Natural killer cell (primary cell): ENCODE results near the gene PNMA6F. TPM values are rescaled to one million over a fixed set of nuclear protein-coding genes. Genes with fewer than 3 reads are reported as not detected.

ENCODE experiments used
- ATAC-seq, 3 donors: fragments of 150-1000 bp in 2 of 3; fragments of 200-7000 bp in 1 of 3; cut with Tn5 transposase; 1 replicate in 1 of 3; 2 replicates in 2 of 3; pipeline ENCODE4 v1.10.0; 2021; ENCODE audit warnings: mild to moderate bottlenecking in 2 of 3, moderate library complexity in 2 of 3
- DNase-seq, 2 donors: peaks; one replicate each; pipeline versions ENCODE4 v3.0.0 to v3.0.0-alpha.2; 2013 to 2021; ENCODE audit warnings: mixed read lengths in 1 of 2
- H3K27ac ChIP-seq: one replicate; pipeline ENCODE4 v1.5.1; 2013; ENCODE audit warnings: mild to moderate bottlenecking, low read length
- H3K27me3 ChIP-seq: one replicate; pipeline ENCODE4 v1.6.1; 2013; ENCODE audit warnings: low read length; ENCODE audit not compliant: control insufficient read depth, insufficient read depth
- H3K36me3 ChIP-seq: one replicate; pipeline ENCODE4 v1.6.1; 2013; ENCODE audit warnings: low read length; ENCODE audit not compliant: control insufficient read depth, insufficient read depth
- H3K4me1 ChIP-seq: one replicate; pipeline ENCODE4 v1.6.1; 2013; ENCODE audit warnings: low read length; ENCODE audit not compliant: control insufficient read depth, insufficient read depth
- H3K4me3 ChIP-seq: one replicate; pipeline ENCODE4 v1.5.1; 2013; ENCODE audit warnings: low read length
- H3K9me3 ChIP-seq: one replicate; pipeline ENCODE4 v1.6.1; 2013; ENCODE audit warnings: low read length; ENCODE audit not compliant: control insufficient read depth, insufficient read depth
- H3K27ac Mint-ChIP-seq, 2 donors: one replicate each; pipeline ENCODE4 v1.8.0; 2022; ENCODE audit warnings: mild to moderate bottlenecking in 2 of 2, mixed read lengths in 2 of 2, moderate library complexity in 1 of 2
- H3K27me3 Mint-ChIP-seq, 2 donors: one replicate each; pipeline ENCODE4 v1.8.0; 2022; ENCODE audit warnings: low read depth in 2 of 2, mixed read lengths in 2 of 2
- H3K36me3 Mint-ChIP-seq: one replicate; pipeline ENCODE4 v1.8.0; 2022; ENCODE audit warnings: mixed read lengths
- H3K4me1 Mint-ChIP-seq, 2 donors: one replicate each; pipeline ENCODE4 v1.8.0; 2022; ENCODE audit warnings: mixed read lengths in 2 of 2
- H3K4me3 Mint-ChIP-seq: one replicate; pipeline ENCODE4 v1.8.0; 2022; ENCODE audit warnings: mild to moderate bottlenecking, moderate library complexity, mixed read lengths
- H3K9me3 Mint-ChIP-seq, 2 donors: one replicate each; pipeline ENCODE4 v1.8.0; 2022; ENCODE audit warnings: mixed read lengths in 2 of 2
- WGBS: methylation state at CpG from one replicate; pipeline ENCODE4 v1.1.7; 2013; ENCODE audit warnings: missing lambda C conversion rate; ENCODE audit not compliant: insufficient coverage; 5-methylcytosine and 5-hydroxymethylcytosine counted together
- intact Hi-C: fragments of 100-400 bp; cut with micrococcal nuclease; formaldehyde crosslinking; loops from one replicate; pipeline ENCODE4 v1.14.2; 2022
- total RNA-seq, 4 donors: library from RNA; stranded (reverse); fragments of 120-200 nt in 1 of 4; gene quantifications; one replicate each; pipeline versions ENCODE4 v1.2.3 to v1.2.4, GENCODE V29; 2013 to 2022
- TF ChIP-seq, protein P1 (sequence below): fragments of 200-600 bp; IDR thresholded peaks from one replicate; pipeline ENCODE4 v1.8.0; 2022; ENCODE audit warnings: antibody characterized with exemption

The PNMA6F gene
- total RNA-seq, 3 donors from 2014 or later (not counting 1 experiment from before 2014, with no cell fraction given): not detected

DNA sequence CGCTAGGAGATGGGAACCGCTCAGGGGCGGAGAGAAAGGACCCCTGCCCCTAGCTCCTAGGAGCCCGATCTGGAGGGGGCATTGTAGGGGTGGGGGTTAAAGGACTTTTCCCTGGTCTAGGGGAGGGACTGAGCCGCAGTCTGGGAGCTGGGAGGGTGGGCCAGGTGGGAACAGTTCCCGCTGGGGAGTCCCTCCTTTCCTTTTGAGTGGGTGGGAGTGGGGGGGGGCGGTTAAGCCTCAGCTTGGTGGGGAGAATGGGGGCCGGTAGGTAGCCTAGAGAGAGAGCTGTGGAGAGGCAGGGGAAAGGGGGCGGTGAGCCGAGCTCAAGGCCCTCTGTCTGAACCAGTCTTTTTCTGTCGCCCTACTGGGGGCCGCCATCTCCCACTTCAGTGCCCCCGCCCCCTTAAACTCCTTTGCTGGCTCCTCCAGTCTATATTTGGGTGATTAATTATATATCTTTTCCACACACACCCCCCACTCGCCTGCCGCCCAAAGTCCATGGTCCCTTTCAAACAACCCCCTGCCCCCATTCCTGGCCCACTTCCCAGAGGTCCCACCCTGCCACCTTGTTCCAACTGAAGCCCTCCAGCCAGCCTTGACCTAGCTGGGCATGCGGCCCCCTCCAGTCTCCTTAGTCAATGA lies 13.2 kb upstream of the PNMA6F start:
- Histone ChIP-seq H3K9me3 (no peaks in the 10 kb centered on the region), H3K4me3 (peak overlapping the region; percentile 80), H3K27me3 (no peaks in the 10 kb centered on the region), H3K36me3 (peaks cover 3% of the 10 kb centered on the region), H3K4me1 (peaks cover 19% of the 10 kb centered on the region), H3K27ac (peak overlapping the region; percentile 30)
- H3K4me1 Mint-ChIP-seq: peaks cover 5 to 22% of the 10 kb centered on the region in 2 donors
- DNase-seq: peak in 1 of 2 donors; percentile 11
- H3K27me3 Mint-ChIP-seq: peaks cover 0 to 9% of the 10 kb centered on the region in 2 donors
- peak overlapping the region in 1 of 2 donors; percentile 79 for H3K27ac Mint-ChIP-seq
- no peaks in the 10 kb centered on the region for H3K36me3 Mint-ChIP-seq
- intact Hi-C loops: loop anchor here (5.0 kb wide), 1 partner anchor 173 kb away; no protein-coding TSS in a partner anchor
- H3K4me3 Mint-ChIP-seq: peak overlapping the region; percentile 84
- 27% methylated on average over 11 of the region's 16 CpGs for WGBS
- H3K9me3 Mint-ChIP-seq: no peaks in the 10 kb centered on the region
- TF ChIP-seq, protein P1, sequence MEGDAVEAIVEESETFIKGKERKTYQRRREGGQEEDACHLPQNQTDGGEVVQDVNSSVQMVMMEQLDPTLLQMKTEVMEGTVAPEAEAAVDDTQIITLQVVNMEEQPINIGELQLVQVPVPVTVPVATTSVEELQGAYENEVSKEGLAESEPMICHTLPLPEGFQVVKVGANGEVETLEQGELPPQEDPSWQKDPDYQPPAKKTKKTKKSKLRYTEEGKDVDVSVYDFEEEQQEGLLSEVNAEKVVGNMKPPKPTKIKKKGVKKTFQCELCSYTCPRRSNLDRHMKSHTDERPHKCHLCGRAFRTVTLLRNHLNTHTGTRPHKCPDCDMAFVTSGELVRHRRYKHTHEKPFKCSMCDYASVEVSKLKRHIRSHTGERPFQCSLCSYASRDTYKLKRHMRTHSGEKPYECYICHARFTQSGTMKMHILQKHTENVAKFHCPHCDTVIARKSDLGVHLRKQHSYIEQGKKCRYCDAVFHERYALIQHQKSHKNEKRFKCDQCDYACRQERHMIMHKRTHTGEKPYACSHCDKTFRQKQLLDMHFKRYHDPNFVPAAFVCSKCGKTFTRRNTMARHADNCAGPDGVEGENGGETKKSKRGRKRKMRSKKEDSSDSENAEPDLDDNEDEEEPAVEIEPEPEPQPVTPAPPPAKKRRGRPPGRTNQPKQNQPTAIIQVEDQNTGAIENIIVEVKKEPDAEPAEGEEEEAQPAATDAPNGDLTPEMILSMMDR: no peak
- ATAC-seq: no peak

DNA sequence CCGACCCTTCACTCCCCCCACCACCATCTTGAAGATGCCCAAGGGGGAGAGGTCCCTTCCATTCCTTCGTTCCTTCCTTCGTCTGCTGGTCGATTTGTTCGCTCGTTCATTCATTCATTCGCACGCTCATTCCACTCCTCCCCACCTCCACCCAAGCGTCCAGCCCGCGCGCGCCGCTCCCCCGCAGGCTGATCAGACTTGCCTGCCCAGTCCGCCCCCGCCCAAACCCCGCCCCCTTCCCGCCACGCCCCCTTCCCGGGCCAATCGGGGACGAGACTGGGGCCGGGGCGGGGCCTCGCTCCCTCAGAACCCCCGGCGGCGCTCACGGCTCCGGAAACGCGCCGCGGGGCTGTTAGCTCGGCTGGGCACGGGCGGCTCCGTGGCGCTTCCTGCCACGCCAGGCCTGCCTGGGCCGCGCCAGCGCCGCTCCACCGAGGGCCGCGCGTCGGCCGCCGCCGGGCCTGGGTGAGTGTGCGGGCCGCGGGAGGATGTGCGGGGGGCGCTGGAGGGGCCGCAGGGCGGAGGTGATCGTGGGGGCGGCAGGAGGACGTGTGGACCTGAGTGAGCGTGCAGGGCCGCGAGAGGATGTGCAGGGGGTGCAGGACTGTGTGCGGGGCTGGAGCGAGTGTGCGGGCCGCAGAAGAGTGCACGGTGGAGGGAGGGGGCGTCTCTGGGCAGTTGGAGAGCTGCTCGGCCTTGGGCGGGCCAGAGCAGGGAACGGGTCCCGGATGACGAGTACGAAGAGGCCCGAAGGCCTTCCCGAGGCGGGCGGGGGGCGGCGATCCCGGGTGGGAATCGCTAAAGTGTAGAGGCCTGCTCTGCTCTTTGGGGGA lies 12.5 kb upstream of the PNMA6F start, which contains the start of gene ZNF275:
Gene ZNF275 (plus strand): TSS at position 333 of the 833 bp plus-strand sequence. CDS start 2,527 bp downstream, outside the sequence.
- H3K4me3 ChIP-seq: peak within 1 kb of the TSS; percentile 80

DNA sequence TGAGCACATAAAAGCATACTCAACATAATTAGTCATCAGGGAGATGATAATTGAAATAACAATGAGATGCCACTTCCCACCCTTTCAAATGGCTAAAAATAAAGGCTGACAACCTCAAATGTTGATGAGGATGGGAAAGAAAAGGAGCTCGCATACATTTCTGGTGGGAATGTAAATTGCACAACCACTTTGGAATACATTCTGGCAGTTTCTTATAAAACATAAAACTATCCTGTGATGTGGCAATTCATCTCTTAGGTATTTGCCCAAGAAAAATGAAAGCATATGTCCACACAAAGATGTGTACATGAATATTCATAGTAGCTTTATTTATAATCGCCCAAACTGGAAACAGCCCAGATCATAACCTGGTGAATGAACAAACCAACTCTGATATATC lies 11.7 kb upstream of the PNMA6F start:
- intact Hi-C loops: loop anchor here (5.0 kb wide), 1 partner anchor 174 kb away; no protein-coding TSS in a partner anchor
- no peak for DNase-seq
- Mint-ChIP-seq H3K36me3 (no peaks in the 10 kb centered on the region), H3K4me1 (peaks cover 5 to 13% of the 10 kb centered on the region in 2 donors), H3K4me3 (peak overlapping the region; percentile 84), H3K9me3 (no peaks in the 10 kb centered on the region), H3K27ac (peak overlapping the region in 1 of 2 donors; percentile 57), H3K27me3 (peaks cover 5 to 23% of the 10 kb centered on the region in 2 donors)
- no peaks in the 10 kb centered on the region for H3K9me3 ChIP-seq
- no peak for ATAC-seq
- peaks cover 1% of the 10 kb centered on the region for H3K36me3 ChIP-seq
- WGBS: no CpG with 5 or more reads among the region's 2 CpGs
- no peak overlapping the region for H3K27ac ChIP-seq
- no peaks in the 10 kb centered on the region for H3K27me3 ChIP-seq
- TF ChIP-seq, protein P1: no peak
- H3K4me1 ChIP-seq: peaks cover 19% of the 10 kb centered on the region
- H3K4me3 ChIP-seq: no peak overlapping the region

More for the DNA sequence above, 12.5 kb upstream of the PNMA6F start, which contains the start of gene ZNF275:
- TF ChIP-seq, protein P1: no peak
- Histone ChIP-seq H3K9me3 (no peaks in the 10 kb centered on the region), H3K4me1 (peaks cover 19% of the 10 kb centered on the region), H3K36me3 (peaks cover 3% of the 10 kb centered on the region), H3K27ac (peak within 1 kb of the TSS; percentile 30), H3K27me3 (no peaks in the 10 kb centered on the region)
- intact Hi-C loops: loop anchor here (5.0 kb wide), 1 partner anchor 173 kb away; no protein-coding TSS in a partner anchor
- Mint-ChIP-seq H3K9me3 (no peaks in the 10 kb centered on the region), H3K4me3 (peak within 1 kb of the TSS; percentile 84), H3K27me3 (peaks cover 0 to 15% of the 10 kb centered on the region in 2 donors), H3K36me3 (no peaks in the 10 kb centered on the region), H3K4me1 (peaks cover 5 to 20% of the 10 kb centered on the region in 2 donors), H3K27ac (peak within 1 kb of the TSS; percentile 57 to 79)
- WGBS: under 1% methylated on average over 77 of the region's 86 CpGs
- DNase-seq (peak; percentile 82 to 90), ATAC-seq (peak; percentile 97 to 99 (median 98))
